Breast epithelium (tissue), 4 donors: ENCODE measurements around the gene BTN1A1. TPM values are rescaled to one million over a fixed set of nuclear protein-coding genes. Genes with fewer than 3 reads are reported as not detected.
"Not testable (repeated sequence)": the region's sequence is repeated elsewhere in the genome, so short reads cannot be mapped to it uniquely, and the experiment has no call there.

Experiments used
- DNase-seq, 2 donors: peaks; one replicate each; pipeline ENCODE4 v3.0.0-alpha.2; 2019; ENCODE audit warnings: low spot score in 2 of 2
- H3K27ac ChIP-seq, 2 donors: fragments of 200-600 bp; sonication (generic) in 1 of 2; one replicate each; pipeline ENCODE4 v1.5.1; 2016 to 2019; ENCODE audit warnings: mild to moderate bottlenecking in 1 of 2
- H3K27me3 ChIP-seq, 2 donors: fragments of 200-600 bp; sonication (generic) in 1 of 2; one replicate each; pipeline versions ENCODE4 v1.5.1 to v1.6.0; 2017 to 2019; ENCODE audit warnings: control low read depth in 1 of 2, mild to moderate bottlenecking in 1 of 2
- H3K36me3 ChIP-seq: fragments of 200-600 bp; one replicate; pipeline ENCODE4 v1.5.1; 2019
- H3K4me1 ChIP-seq, 2 donors: fragments of 200-600 bp; sonication (generic); one replicate each; pipeline ENCODE4 v1.5.1; 2016 to 2019; ENCODE audit warnings: control low read depth in 1 of 2
- H3K4me3 ChIP-seq, 3 donors: fragments of 200-600 bp; sonication (generic); 1 replicate in 2 of 3; 2 replicates in 1 of 3; pipeline ENCODE4 v1.5.1; 2016 to 2019; ENCODE audit warnings: mild to moderate bottlenecking in 3 of 3, moderate library complexity in 2 of 3
- H3K9me3 ChIP-seq, 2 donors: fragments of 200-600 bp; sonication (generic) in 1 of 2; one replicate each; pipeline ENCODE4 v1.5.1; 2016 to 2019; ENCODE audit warnings: control low read depth in 1 of 2
- CTCF ChIP-seq, 3 donors: fragments of 450-650 bp; IDR thresholded peaks; one replicate each; pipeline ENCODE4 v1.5.1; 2016 to 2017; ENCODE audit warnings: antibody characterized with exemption in 3 of 3, mild to moderate bottlenecking in 3 of 3, moderate library complexity in 3 of 3
- POLR2A ChIP-seq: fragments of 450-650 bp; IDR thresholded peaks from one replicate; pipeline ENCODE4 v1.6.1; 2016; ENCODE audit warnings: antibody characterized with exemption, mild to moderate bottlenecking, moderate library complexity
- POLR2AphosphoS5 ChIP-seq, 3 donors: sonication (generic); formaldehyde crosslinking; IDR thresholded peaks; one replicate each; pipeline ENCODE4 v1.6.1; 2017; ENCODE audit warnings: antibody characterized with exemption in 3 of 3
- intact Hi-C: fragments of 100-400 bp; cut with DNase I; formaldehyde crosslinking; loops from one replicate; pipeline ENCODE4 v1.15.1; 2023; ENCODE audit warnings: low total_unique reads
- total RNA-seq, 3 donors: library from RNA; depleted of rRNA; stranded (reverse); fragments of >200 nt; gene quantifications; one replicate each; pipeline ENCODE4 v1.1.0, GENCODE V29; 2016

BTN1A1 gene
- total RNA-seq, 3 donors from 2014 or later = not detected

- intact Hi-C loops = no loop called here
- Histone ChIP-seq H3K4me1 (no peaks in the 10 kb centered on the region), H3K36me3 (no peaks in the 10 kb centered on the region), H3K27ac (no peak overlapping the region), H3K27me3 (no peaks in the 10 kb centered on the region), H3K9me3 (no peaks in the 10 kb centered on the region), H3K4me3 (no peak overlapping the region)
- TF ChIP-seq POLR2AphosphoS5 (IDR thresholded peaks at IDR 0.05) (no peak), CTCF (IDR thresholded peaks at IDR 0.05) (no peak), POLR2A (no peak)
- no peak for DNase-seq
Measured at GRCh38 chr6:26541579-26541978, 41.5 kb downstream of the BTN1A1 start.

GRCh38 chr6:26543953-26544352 lies 43.9 kb downstream of the BTN1A1 start:
- intact Hi-C loops = no loop called here
- TF ChIP-seq CTCF (IDR thresholded peaks at IDR 0.05) = peak in 2 of 3 donors; percentile 8 to 14
- no peak for TF ChIP-seq POLR2AphosphoS5 (IDR thresholded peaks at IDR 0.05)
- no peak overlapping the region for H3K27ac ChIP-seq
- no peaks in the 10 kb centered on the region for H3K4me1 ChIP-seq
- no peak for DNase-seq
- no peaks in the 10 kb centered on the region for H3K9me3 ChIP-seq
- no peaks in the 10 kb centered on the region for H3K27me3 ChIP-seq
- no peak overlapping the region for H3K4me3 ChIP-seq
- no peaks in the 10 kb centered on the region for H3K36me3 ChIP-seq

- Histone ChIP-seq H3K36me3 (no peaks in the 10 kb centered on the region), H3K27me3 (no peaks in the 10 kb centered on the region), H3K9me3 (no peaks in the 10 kb centered on the region), H3K4me3 (no peak overlapping the region), H3K4me1 (no peaks in the 10 kb centered on the region), H3K27ac (no peak overlapping the region)
- TF ChIP-seq POLR2AphosphoS5 (IDR thresholded peaks at IDR 0.05) (no peak), POLR2A (no peak), CTCF (IDR thresholded peaks at IDR 0.05) (no peak)
- DNase-seq = no peak
- intact Hi-C loops = no loop called here
Measured at GRCh38 chr6:26544473-26544872, 44.4 kb downstream of the BTN1A1 start.

GRCh38 chr6:26545627-26546026 lies 45.5 kb downstream of the BTN1A1 start:
- intact Hi-C loops = no loop called here
- Histone ChIP-seq H3K9me3 (no peaks in the 10 kb centered on the region), H3K27ac (no peak overlapping the region), H3K36me3 (no peaks in the 10 kb centered on the region), H3K4me1 (no peaks in the 10 kb centered on the region), H3K27me3 (no peaks in the 10 kb centered on the region), H3K4me3 (no peak overlapping the region)
- no peak for TF ChIP-seq POLR2AphosphoS5 (IDR thresholded peaks at IDR 0.05)
- TF ChIP-seq CTCF (IDR thresholded peaks at IDR 0.05) = no peak
- TF ChIP-seq POLR2A = no peak
- DNase-seq = no peak

- intact Hi-C loops, H3K4me1 ChIP-seq, DNase-seq, H3K9me3 ChIP-seq, H3K36me3 ChIP-seq, H3K27me3 ChIP-seq, H3K4me3 ChIP-seq, H3K27ac ChIP-seq: not testable (repeated sequence)
Measured at GRCh38 chr6:26547363-26547762, 47.3 kb downstream of the BTN1A1 start.
